ENCODE results near the gene RTL1.

The RTL1 gene

GRCh38 chr14:100887728-100888335 is 15.7 kb downstream of the RTL1 start:
- intact Hi-C loops (cut with DNase I; ENCODE audit: low total_unique reads): no loop called here
- no peaks in the 10 kb centered on the region for H3K4me1 ChIP-seq
- H3K27ac ChIP-seq: no peak overlapping the region
- peaks cover 0 to 3% (median 0%) of the 10 kb centered on the region in 3 donors for H3K9me3 ChIP-seq
- H3K36me3 ChIP-seq: no peaks in the 10 kb centered on the region
- H3K27me3 ChIP-seq: peaks cover 0 to 9% of the 10 kb centered on the region in 2 donors
- H3K4me3 ChIP-seq: no peak overlapping the region
- DNase-seq: no peak
- no peak for TF ChIP-seq CTCF (IDR thresholded peaks at IDR 0.05)

GRCh38 chr14:100885617-100886016 is 17.9 kb downstream of the RTL1 start:
- Histone ChIP-seq H3K27ac (no peak overlapping the region), H3K4me3 (no peak overlapping the region), H3K9me3 (peaks cover 0 to 4% (median 4%) of the 10 kb centered on the region in 3 donors), H3K36me3 (no peaks in the 10 kb centered on the region), H3K4me1 (no peaks in the 10 kb centered on the region), H3K27me3 (peaks cover 0 to 3% of the 10 kb centered on the region in 2 donors)
- intact Hi-C loops (cut with DNase I; ENCODE audit: low total_unique reads): no loop called here
- no peak for TF ChIP-seq CTCF (IDR thresholded peaks at IDR 0.05)
- DNase-seq: no peak

- peak in 1 of 2 donors; percentile 42 for DNase-seq
- no peak overlapping the region for H3K27ac ChIP-seq
- peaks cover 0 to 4% (median 4%) of the 10 kb centered on the region in 3 donors for H3K9me3 ChIP-seq
- no peak for TF ChIP-seq CTCF (IDR thresholded peaks at IDR 0.05)
- H3K4me1 ChIP-seq: no peaks in the 10 kb centered on the region
- no peak overlapping the region for H3K4me3 ChIP-seq
- intact Hi-C loops (cut with DNase I; ENCODE audit: low total_unique reads): no loop called here
- H3K36me3 ChIP-seq: no peaks in the 10 kb centered on the region
- H3K27me3 ChIP-seq: peaks cover 0 to 3% of the 10 kb centered on the region in 2 donors
Measured at GRCh38 chr14:100885196-100885595, 18.3 kb downstream of the RTL1 start.

GRCh38 chr14:100884456-100884855 is 19.1 kb downstream of the RTL1 start:
- H3K9me3 ChIP-seq: peaks cover 0 to 4% (median 4%) of the 10 kb centered on the region in 3 donors
- intact Hi-C loops (cut with DNase I; ENCODE audit: low total_unique reads): no loop called here
- H3K27me3 ChIP-seq: peaks cover 0 to 3% of the 10 kb centered on the region in 2 donors
- peak in 1 of 2 donors; percentile 28 for DNase-seq
- no peak overlapping the region for H3K4me3 ChIP-seq
- TF ChIP-seq CTCF (IDR thresholded peaks at IDR 0.05): no peak
- no peaks in the 10 kb centered on the region for H3K36me3 ChIP-seq
- H3K27ac ChIP-seq: no peak overlapping the region
- H3K4me1 ChIP-seq: no peaks in the 10 kb centered on the region

- peaks cover 0 to 4% (median 4%) of the 10 kb centered on the region in 3 donors for H3K9me3 ChIP-seq
- intact Hi-C loops (cut with DNase I; ENCODE audit: low total_unique reads): no loop called here
- H3K27ac ChIP-seq: no peak overlapping the region
- no peak overlapping the region for H3K4me3 ChIP-seq
- H3K36me3 ChIP-seq: no peaks in the 10 kb centered on the region
- H3K4me1 ChIP-seq: no peaks in the 10 kb centered on the region
- peaks cover 0 to 6% of the 10 kb centered on the region in 2 donors for H3K27me3 ChIP-seq
- no peak for TF ChIP-seq CTCF (IDR thresholded peaks at IDR 0.05)
- DNase-seq: peak in 1 of 2 donors; percentile 33
Measured at GRCh38 chr14:100883789-100884101, 19.8 kb downstream of the RTL1 start.
